Medulla oblongata (tissue), 1 donor: ENCODE data around the gene MR1.

Experiments
- DNase-seq: peaks from one replicate; pipeline ENCODE4 v3.0.0-alpha.2; 2015; ENCODE audit errors: extremely low spot score

Gene MR1

DNA sequence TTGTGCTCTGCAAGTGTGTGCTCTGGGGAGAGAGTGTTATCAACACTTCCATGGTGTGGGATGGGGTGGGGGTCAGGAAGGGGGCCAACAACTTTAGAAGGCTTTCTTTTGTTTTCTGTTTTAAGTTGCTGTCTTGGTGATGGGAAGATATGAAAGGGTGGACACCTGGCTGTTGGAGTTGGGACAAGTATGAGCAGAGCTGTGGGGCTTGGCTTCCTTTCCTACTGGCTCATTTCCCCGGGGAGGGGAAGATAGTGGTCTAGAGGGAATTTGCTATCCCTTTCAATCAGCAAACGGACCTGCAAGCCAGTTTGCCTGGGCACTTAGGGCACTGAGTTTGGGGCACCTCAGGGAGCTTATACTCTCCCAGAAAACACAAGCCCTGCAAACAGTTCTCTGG, 73.9 kb downstream of the MR1 start:
- DNase-seq: no peak

GRCh38 chr1:181108304-181108867, 74.6 kb downstream of the MR1 start:
- DNase-seq: no peak

DNA sequence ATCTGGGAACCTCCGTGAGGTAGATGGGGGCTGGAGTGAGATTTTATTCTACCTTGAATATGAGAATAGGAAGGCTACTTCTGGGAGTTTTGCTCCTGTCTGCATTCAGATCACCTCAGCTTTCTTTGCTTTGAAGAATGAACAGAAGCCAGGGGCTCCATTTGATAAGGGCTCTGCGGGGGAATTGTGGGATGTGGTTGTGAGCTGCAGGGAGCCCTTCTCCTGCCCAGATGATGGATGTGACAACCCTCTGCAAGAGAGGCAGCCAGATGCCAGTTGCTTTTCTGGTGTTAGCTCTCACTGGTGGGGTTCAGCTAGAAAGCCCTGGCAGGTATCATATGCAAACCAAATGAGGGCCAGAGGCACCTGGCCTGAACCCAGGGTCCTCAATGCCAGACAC, 76.2 kb downstream of the MR1 start:
- no peak for DNase-seq
